Astrocyte of the cerebellum (primary cell): ENCODE measurements around the gene LRRC4C.

ENCODE experiments used
- DNase-seq: peaks from one replicate; pipeline ENCODE4 v3.0.0-alpha.2; 2011; ENCODE audit warnings: low read depth
- H3K4me3 ChIP-seq: 2 replicates; pipeline ENCODE4 v1.5.1; 2011; ENCODE audit warnings: mild to moderate bottlenecking, low read depth, low read length, moderate library complexity
- in situ Hi-C: cut with HindIII; loops from 2 replicates; pipeline ENCODE4 v1.10.0; 2017; ENCODE audit warnings: low sequenced_read_pairs
- TF ChIP-seq, protein P1 (sequence below): IDR thresholded peaks from 2 replicates; pipeline ENCODE4 v1.5.1; 2012; ENCODE audit warnings: low read length, low read depth, moderate library complexity, mild to moderate bottlenecking; ENCODE audit errors: missing control alignments

Gene LRRC4C

DNA sequence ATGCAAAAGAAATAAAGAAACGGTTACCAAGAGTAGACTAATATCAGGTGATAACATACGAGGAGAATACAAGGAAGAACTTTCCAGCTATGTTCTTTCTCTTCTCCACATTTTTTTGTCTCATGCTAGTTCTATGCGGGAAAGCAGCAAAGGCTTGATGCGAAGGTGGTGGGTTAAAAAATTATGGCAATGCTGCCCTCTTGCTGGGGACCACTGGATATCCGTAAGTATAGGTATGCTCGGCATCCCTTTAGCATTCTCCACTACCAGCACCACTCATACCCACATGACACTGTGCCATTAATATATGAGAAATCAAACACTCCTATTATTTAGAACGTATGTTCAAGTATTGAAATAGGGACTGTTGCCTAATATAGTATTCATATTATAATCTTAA lies 776.4 kb downstream of the LRRC4C start:
- TF ChIP-seq, protein P1, sequence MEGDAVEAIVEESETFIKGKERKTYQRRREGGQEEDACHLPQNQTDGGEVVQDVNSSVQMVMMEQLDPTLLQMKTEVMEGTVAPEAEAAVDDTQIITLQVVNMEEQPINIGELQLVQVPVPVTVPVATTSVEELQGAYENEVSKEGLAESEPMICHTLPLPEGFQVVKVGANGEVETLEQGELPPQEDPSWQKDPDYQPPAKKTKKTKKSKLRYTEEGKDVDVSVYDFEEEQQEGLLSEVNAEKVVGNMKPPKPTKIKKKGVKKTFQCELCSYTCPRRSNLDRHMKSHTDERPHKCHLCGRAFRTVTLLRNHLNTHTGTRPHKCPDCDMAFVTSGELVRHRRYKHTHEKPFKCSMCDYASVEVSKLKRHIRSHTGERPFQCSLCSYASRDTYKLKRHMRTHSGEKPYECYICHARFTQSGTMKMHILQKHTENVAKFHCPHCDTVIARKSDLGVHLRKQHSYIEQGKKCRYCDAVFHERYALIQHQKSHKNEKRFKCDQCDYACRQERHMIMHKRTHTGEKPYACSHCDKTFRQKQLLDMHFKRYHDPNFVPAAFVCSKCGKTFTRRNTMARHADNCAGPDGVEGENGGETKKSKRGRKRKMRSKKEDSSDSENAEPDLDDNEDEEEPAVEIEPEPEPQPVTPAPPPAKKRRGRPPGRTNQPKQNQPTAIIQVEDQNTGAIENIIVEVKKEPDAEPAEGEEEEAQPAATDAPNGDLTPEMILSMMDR, result no peak
- DNase-seq, result no peak
- H3K4me3 ChIP-seq, result no peak overlapping the region
- in situ Hi-C loops, result no loop called here

DNA sequence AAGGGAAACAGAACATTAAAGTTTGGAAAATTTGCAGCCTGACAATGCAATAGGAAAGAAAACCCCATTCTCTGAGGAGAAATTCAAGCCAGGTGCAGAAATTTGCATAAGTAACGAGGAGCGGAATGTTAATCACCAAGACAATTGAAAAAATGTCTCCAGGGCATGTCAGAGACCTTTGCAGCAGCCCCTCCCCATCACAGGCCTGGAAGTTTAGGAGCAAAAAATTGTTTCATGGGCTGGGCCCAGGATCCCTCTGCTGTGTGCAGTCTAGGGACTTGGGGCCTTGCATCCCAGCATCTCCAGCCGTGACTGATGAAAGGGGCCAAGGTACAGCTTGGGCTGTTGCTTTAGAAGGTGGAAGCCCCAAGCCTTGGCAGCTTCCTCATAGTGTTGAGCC lies 780.2 kb downstream of the LRRC4C start:
- H3K4me3 ChIP-seq, result no peak overlapping the region
- TF ChIP-seq, protein P1, result no peak
- in situ Hi-C loops, result no loop called here
- no peak for DNase-seq

DNA sequence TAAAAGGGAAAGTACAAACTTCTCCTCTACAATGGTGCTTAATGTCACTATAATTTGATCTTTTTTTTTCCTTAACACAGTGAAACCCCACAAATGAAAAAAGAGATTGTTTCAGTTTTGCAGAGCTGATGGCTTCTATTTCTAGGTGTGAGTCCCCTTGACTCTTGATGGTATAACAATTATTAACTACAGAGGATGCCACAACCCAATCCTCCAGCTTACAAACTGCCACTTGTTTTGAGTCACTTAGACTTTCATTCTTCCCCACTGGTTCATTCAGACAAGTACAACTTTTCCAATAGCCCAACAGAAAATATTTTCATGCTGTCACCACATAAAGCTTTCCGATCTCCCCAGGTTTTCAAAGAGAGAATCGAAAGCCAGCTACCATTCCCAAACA lies 812.2 kb downstream of the LRRC4C start:
- H3K4me3 ChIP-seq, result no peak overlapping the region
- TF ChIP-seq, protein P1, result no peak
- in situ Hi-C loops, result no loop called here
- DNase-seq, result no peak

DNA sequence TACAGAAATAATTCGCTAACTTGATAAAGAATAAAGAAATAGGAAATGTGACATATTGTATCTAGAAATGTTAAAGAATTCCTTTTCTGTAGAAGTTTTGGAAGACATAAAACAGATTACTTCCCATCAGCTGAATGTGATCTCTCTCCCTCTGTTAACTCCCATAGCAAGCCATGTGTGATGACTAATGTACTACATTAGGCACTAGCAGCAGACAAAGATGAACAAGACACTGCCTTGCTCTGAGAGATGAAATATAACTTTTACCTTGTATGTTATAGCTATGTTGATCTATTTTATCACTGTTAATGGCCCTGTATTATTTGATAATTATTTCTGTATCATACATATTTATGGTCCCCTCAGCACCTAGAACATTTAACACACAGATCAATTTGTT lies 817.2 kb downstream of the LRRC4C start:
- no peak overlapping the region for H3K4me3 ChIP-seq
- in situ Hi-C loops, result no loop called here
- no peak for DNase-seq
- TF ChIP-seq, protein P1, result no peak

DNA sequence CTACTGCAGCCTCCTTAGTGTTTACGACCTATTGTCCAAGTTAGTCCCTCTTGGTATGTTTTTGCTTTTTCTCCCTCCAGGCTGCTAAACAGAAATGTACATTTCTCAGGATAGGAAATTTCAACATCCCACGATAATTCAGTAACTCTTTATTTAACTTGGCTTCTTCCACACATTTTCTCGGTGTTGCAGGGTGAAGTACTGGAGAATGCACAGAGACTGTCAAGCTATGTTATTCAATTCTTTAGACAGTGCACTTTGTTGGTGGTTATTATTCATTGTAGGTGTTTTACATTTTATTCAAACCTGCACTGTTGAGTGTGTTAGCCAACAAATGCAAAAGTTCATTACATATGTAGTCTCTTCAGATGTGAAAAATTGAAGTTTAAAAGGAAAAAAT lies 839.8 kb downstream of the LRRC4C start:
- H3K4me3 ChIP-seq, result no peak overlapping the region
- TF ChIP-seq, protein P1, result no peak
- no peak for DNase-seq
- in situ Hi-C loops, result no loop called here

DNA sequence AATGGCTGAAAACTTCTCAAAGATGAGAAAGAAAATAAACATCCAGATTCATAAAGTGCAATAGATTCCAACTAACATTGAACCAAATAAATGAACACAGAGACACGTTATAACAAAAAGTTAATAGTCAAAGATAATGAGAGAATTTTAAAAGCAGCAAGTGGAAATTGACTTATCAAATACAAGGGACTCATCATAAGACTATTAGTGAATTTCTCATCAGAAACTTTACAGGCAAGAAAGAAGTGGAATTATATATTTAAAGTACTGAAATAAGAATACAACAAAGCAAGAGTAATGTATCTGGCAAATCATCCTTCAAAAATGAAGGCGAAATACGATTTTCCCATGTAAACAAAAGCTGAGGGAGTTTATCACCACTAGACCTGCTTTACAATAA lies 852.7 kb downstream of the LRRC4C start:
- H3K4me3 ChIP-seq, result no peak overlapping the region
- TF ChIP-seq, protein P1, result no peak
- in situ Hi-C loops, result no loop called here
- DNase-seq, result no peak
